Erythroblast (primary cell): ENCODE measurements around the gene CDK11B.
"Not testable (repeated sequence)": the region's sequence is repeated elsewhere in the genome, so short reads cannot be mapped to it uniquely, and the experiment has no call there.

ENCODE experiments used
- DNase-seq, 2 experiments: peaks; one replicate each; lab custom pipeline; 2025; lab: John Stamatoyannopoulos, UW
- GATA1 ChIP-seq: IDR thresholded peaks from 2 replicates; pipeline ENCODE4 v1.6.1; 2011; ENCODE audit warnings: low read depth, mild to moderate bottlenecking, control low read depth, low read length, moderate library complexity
- POLR2A ChIP-seq: IDR thresholded peaks from 2 replicates; pipeline ENCODE4 v1.6.1; 2011; ENCODE audit warnings: mild to moderate bottlenecking, low read length

The CDK11B gene

GRCh38 chr1:1692324-1692713 is 33.5 kb upstream of the CDK11B start:
- peak; percentile 36 for TF ChIP-seq POLR2A
- peak; percentile 93 to 94 for DNase-seq

DNA sequence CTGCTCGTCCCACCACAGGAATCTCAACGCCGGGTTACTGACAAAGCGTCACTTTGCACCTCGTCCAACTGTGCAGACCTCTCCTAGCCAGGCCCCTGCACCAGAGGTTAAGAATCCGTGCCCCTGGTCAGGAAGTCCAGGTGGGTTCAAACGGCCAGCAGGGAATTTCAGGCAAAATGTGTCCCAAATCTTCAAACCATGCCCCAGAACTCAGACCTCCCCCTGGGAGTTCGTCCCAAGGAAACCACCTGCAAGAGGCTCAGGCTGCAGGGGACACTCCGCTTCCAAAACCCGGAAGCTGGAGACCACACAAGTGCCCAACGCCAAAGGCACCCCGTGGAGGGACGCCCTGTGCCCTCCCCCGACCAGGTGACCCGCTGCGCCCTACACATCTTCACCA is 32.6 kb upstream of the CDK11B start:
- not testable (repeated sequence) for DNase-seq

- DNase-seq = not testable (repeated sequence)
Measured at GRCh38 chr1:1689526-1689925, 30.7 kb upstream of the CDK11B start.

- no peak for DNase-seq
- no peak for TF ChIP-seq GATA1
- no peak for TF ChIP-seq POLR2A
Measured at GRCh38 chr1:1687846-1688245, 29.0 kb upstream of the CDK11B start.

GRCh38 chr1:1684031-1684681 is 25.4 kb upstream of the CDK11B start:
- TF ChIP-seq POLR2A = no peak
- no peak for TF ChIP-seq GATA1
- DNase-seq = no peak

DNA sequence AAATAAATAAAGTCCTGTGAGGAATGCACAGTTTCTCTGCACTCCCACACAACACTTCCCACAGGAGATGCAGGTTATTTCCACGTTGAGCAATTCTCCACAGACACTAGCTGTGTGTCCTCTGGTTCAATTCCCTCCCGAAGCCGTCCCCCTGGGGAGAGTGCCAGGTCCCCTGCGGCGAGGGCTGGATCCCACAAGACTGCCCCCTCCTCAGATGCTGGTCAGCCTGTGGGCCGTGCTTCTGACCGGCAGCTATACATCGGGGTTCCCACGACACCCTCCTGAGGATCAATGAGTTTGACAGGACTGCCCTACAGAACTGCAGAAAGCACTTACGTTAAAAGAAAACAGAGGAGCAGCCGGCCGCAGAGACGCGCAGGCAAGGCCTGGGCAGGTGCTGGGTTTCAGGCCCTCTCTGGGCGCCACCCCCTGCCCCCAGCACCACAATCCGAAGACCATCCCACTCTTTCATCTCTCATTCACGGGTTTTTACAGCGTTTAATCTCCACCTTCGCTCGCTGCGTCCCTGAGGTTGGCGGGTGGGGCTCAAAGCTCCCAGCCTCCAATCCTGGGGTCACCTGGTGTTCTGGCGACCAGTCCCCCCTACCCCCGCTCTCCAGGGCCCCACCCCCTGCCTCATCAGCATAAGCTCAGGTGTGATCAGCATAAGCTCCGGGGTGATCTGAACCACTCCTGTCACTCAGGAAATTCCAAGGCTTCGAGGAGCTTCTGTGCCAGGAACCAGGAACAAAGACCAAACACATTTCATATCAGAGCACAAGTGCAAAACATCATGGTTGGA is 24.5 kb upstream of the CDK11B start:
- no peak for DNase-seq
- TF ChIP-seq POLR2A = no peak
- no peak for TF ChIP-seq GATA1

DNA sequence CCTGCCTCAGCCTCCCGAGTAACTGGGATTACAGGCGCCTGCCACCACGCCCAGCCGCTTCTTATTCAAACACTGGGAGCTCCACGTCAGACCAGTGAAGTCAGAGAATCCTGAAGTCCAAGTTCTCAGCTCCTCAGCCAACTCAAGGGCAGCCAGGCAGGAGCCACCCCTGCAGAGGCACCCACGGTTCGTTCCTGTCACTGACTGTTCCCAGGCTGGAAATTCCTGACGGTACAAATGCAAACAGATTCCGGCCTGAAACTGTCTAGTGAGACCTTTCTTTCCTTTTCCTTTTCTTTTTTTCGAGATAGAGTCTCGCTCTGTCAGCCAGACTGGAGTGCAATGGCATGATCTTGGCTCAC is 22.1 kb upstream of the CDK11B start:
- DNase-seq = no peak
- TF ChIP-seq POLR2A (no peak), GATA1 (no peak)

DNA sequence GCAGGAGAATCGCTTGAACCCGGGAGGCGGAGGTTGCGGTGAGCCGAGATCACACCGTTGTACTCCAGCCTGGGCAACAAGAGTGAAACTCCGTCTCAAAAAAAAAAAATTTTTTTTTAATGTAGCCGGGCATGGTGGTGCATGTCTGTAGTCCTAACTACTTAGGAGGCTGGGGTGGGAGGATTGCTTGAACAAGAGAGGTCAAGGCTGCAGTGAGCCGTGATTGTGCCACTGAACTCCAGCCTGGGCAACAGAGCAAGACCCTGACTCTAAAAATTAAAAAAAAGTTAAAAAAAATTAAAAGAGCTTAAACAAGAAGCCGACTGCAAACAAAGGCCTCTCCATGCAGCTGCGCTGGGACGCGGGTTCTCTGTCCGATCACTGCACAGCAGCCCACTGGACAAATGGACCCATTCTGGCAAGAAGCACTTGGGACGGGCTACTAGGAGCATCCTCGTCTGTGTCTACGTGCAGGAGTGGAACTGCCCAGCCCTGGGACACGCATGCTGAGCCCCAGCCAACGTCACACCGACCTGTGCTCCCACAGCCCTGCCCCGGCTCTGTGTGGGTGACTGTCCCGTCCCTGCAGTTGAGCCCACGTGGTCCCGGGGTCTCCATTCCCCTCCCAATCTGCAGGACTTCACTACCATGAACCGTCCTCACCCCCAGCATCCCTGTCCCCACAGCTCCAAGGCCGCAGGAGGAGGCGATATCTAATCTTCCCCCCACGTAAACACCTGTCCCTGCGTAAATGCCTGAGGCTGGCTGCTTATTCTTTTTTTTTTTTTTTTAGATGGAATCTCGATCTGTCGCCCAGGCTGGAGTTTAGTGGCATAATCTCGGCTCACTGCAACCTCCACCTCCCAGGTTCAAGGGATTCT is 21.5 kb upstream of the CDK11B start:
- TF ChIP-seq GATA1 = no peak
- TF ChIP-seq POLR2A = no peak
- no peak for DNase-seq

GRCh38 chr1:1678581-1679380 is 20.0 kb upstream of the CDK11B start:
- TF ChIP-seq GATA1 (no peak), POLR2A (no peak)
- DNase-seq = peak; percentile 42 to 48

DNA sequence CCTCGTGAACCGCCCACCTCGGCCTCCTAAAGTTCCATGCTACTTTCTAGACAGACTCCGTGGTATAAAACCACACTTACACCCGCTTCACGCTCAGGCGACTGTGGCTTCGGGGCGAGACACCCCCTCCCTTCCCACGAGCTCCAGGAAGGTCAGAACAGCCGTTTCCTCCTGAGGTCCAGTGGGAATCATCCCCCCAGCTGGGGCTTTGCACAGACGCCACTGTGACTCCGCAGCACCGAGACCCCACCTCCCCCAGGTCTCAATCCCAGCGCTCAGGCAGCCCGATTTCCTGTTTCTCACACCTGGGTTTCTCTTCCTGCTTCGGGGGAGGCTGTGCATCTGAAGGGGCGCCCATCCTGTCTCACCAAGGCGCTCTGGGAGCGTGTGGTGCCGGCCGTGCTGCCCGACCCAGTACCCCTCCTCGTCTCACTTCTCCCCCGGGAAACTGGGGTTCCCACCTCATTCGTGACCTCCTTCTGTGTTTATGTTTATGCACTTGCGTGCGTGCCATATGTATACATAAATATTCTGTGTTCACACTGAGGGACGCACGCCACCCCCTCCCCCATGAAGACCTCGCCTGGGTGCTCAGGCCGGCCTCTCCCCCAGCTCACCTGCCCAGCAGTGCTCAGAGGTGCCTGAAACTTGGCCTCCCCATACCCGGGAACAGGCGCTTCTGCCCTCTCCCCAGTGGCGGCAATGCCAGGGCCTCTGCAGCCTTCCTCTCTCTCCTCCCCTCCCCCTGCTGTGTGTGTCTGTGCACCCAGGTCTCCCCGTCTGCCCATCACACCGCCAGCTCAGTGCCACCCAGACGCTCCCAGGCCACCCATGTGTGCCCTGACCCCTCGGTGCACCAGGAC is 19.1 kb upstream of the CDK11B start:
- TF ChIP-seq GATA1 (no peak), POLR2A (no peak)
- no peak for DNase-seq

DNA sequence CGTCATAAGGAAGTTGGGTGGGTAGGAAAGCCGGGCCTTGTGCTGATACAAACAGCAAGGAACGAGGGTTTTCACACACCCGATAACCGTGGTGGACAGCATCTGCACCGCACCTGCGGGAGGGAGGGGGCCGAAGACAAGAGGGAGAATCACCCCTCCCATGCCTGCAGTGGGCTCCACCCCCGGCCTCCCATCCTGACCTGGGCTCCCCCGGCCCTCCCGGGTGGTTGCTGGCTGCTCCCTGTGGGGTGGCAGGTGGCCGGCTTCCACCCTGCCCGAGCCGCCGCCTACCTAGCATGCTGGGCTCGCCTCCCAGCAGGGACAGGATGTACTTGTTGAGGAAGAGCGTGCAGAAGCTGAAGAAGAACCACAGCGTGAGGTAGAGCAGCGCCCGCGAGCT is 17.3 kb upstream of the CDK11B start:
- not testable (repeated sequence) for DNase-seq

DNA sequence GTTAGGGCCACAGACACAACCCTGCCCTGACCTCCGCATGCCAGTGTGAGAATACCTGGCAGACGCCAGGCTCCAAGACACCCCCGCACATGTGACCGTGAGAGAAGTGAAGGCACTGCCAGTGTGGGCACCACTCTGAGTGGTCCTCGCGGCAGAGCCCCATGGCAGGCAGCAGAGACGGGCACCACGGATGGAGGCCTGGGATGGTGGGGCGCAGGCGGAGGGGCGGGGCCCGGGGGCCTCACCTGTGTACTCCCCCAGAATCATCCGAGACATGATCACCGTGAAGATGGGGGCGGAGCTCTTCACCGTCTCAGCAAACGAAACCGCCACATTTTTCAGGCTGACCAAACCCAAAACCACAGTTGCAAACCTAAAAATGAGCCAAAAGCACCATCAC is 16.4 kb upstream of the CDK11B start:
- DNase-seq = not testable (repeated sequence)

GRCh38 chr1:1674806-1675205 is 16.0 kb upstream of the CDK11B start:
- not testable (repeated sequence) for DNase-seq
